Activated T-helper 2 cell treated with anti-CD3 and anti-CD28 coated beads, Interferon-gamma antibody, Interleukin-2, Interleukin-4, amounts not matched to agents 10 μg/mL and 5 μg/mL and 100 μg/mL, durations not matched to agents 14 hours and 24 hours and 36 hours (primary cell): ENCODE measurements around the gene TYW5. TPM values are rescaled to one million over a fixed set of nuclear protein-coding genes. Genes with fewer than 3 reads are reported as not detected.
A peak's percentile ranks its signal among the peaks of the same experiment; 100 is the strongest.

ENCODE experiments used
- DNase-seq: peaks from one replicate; pipeline ENCODE4 v3.0.0; 2021; ENCODE audit warnings: low spot score
- H3K27ac Mint-ChIP-seq: one replicate; pipeline ENCODE4 v1.8.0; 2021; ENCODE audit warnings: mixed read lengths
- H3K27me3 Mint-ChIP-seq: one replicate; pipeline ENCODE4 v1.8.0; 2021; ENCODE audit warnings: low read depth, mixed read lengths
- H3K36me3 Mint-ChIP-seq: one replicate; pipeline ENCODE4 v1.8.0; 2021; ENCODE audit warnings: low read depth, mixed read lengths
- H3K4me1 Mint-ChIP-seq: one replicate; pipeline ENCODE4 v1.8.0; 2021; ENCODE audit warnings: low read depth, mixed read lengths
- H3K4me3 Mint-ChIP-seq: one replicate; pipeline ENCODE4 v1.8.0; 2021; ENCODE audit warnings: low read depth, mild to moderate bottlenecking, moderate library complexity, mixed read lengths
- H3K9me3 Mint-ChIP-seq: one replicate; pipeline ENCODE4 v1.8.0; 2021; ENCODE audit warnings: mixed read lengths
- intact Hi-C: fragments of 100-400 bp; cut with micrococcal nuclease; formaldehyde crosslinking; loops from one replicate; pipeline ENCODE4 v1.15.1; 2023
- total RNA-seq: library from RNA; stranded (reverse); gene quantifications from 2 replicates; pipeline ENCODE4 v1.2.3, GENCODE V29; 2022

TYW5 gene
- total RNA-seq, 1 donor from 2014 or later: 11.0 TPM

- Mint-ChIP-seq H3K4me3 (no peak overlapping the region), H3K9me3 (no peaks in the 10 kb centered on the region), H3K27me3 (no peaks in the 10 kb centered on the region), H3K27ac (no peak overlapping the region), H3K36me3 (peaks cover 54% of the 10 kb centered on the region), H3K4me1 (peaks cover 6% of the 10 kb centered on the region)
- DNase-seq: no peak
- intact Hi-C loops: no loop called here
These were observed 11.7 kb upstream of the TYW5 start for GRCh38 chr2:199966976-199967375.

GRCh38 chr2:199966405-199966804 lies 11.1 kb upstream of the TYW5 start:
- DNase-seq: no peak
- H3K27ac Mint-ChIP-seq: no peak overlapping the region
- H3K4me1 Mint-ChIP-seq: peaks cover 11% of the 10 kb centered on the region
- peaks cover 59% of the 10 kb centered on the region for H3K36me3 Mint-ChIP-seq
- intact Hi-C loops: no loop called here
- H3K4me3 Mint-ChIP-seq: no peak overlapping the region
- H3K27me3 Mint-ChIP-seq: no peaks in the 10 kb centered on the region
- H3K9me3 Mint-ChIP-seq: no peaks in the 10 kb centered on the region

GRCh38 chr2:199962203-199962602 lies 6.9 kb upstream of the TYW5 start:
- peaks cover 26% of the 10 kb centered on the region for H3K4me1 Mint-ChIP-seq
- no peak for DNase-seq
- peak overlapping the region; percentile 31 for H3K27ac Mint-ChIP-seq
- H3K27me3 Mint-ChIP-seq: no peaks in the 10 kb centered on the region
- intact Hi-C loops: no loop called here
- peaks cover 75% of the 10 kb centered on the region for H3K36me3 Mint-ChIP-seq
- no peaks in the 10 kb centered on the region for H3K9me3 Mint-ChIP-seq
- H3K4me3 Mint-ChIP-seq: no peak overlapping the region

GRCh38 chr2:199958014-199958413 lies 2.7 kb upstream of the TYW5 start:
- H3K36me3 Mint-ChIP-seq: peaks cover 55% of the 10 kb centered on the region
- H3K27me3 Mint-ChIP-seq: no peaks in the 10 kb centered on the region
- intact Hi-C loops: loop anchor here (5.0 kb wide), 1 partner anchor 854 kb away; the partner anchor contains the start of gene BZW1
- H3K9me3 Mint-ChIP-seq: no peaks in the 10 kb centered on the region
- H3K4me1 Mint-ChIP-seq: peaks cover 38% of the 10 kb centered on the region
- H3K27ac Mint-ChIP-seq: no peak overlapping the region
- DNase-seq: no peak
- H3K4me3 Mint-ChIP-seq: peak overlapping the region; percentile 42

GRCh38 chr2:199956062-199956380 lies 730 bp upstream of the TYW5 start:
- no peaks in the 10 kb centered on the region for H3K27me3 Mint-ChIP-seq
- no peak for DNase-seq
- H3K9me3 Mint-ChIP-seq: no peaks in the 10 kb centered on the region
- H3K27ac Mint-ChIP-seq: peak overlapping the region; percentile 79
- intact Hi-C loops: loop anchor here (5.0 kb wide), 1 partner anchor 856 kb away; the partner anchor contains the start of gene BZW1
- peak overlapping the region; percentile 93 for H3K4me3 Mint-ChIP-seq
- H3K4me1 Mint-ChIP-seq: peaks cover 40% of the 10 kb centered on the region
- peaks cover 49% of the 10 kb centered on the region for H3K36me3 Mint-ChIP-seq

- intact Hi-C loops: loop anchor here (1.0 to 5.0 kb wide), 2 partner anchors 44 to 857 kb away; partner anchors contain the start of genes BZW1 and C2orf69
- H3K9me3 Mint-ChIP-seq: no peaks in the 10 kb centered on the region
- peaks cover 51% of the 10 kb centered on the region for H3K36me3 Mint-ChIP-seq
- H3K27ac Mint-ChIP-seq: peak overlapping the region; percentile 79
- no peaks in the 10 kb centered on the region for H3K27me3 Mint-ChIP-seq
- no peak for DNase-seq
- peak overlapping the region; percentile 93 for H3K4me3 Mint-ChIP-seq
- H3K4me1 Mint-ChIP-seq: peaks cover 48% of the 10 kb centered on the region
These were observed 318 bp downstream of the TYW5 start for GRCh38 chr2:199955007-199955338.

GRCh38 chr2:199951023-199951422 lies 4.3 kb downstream of the TYW5 start:
- no peak overlapping the region for H3K27ac Mint-ChIP-seq
- intact Hi-C loops: no loop called here
- peaks cover 53% of the 10 kb centered on the region for H3K36me3 Mint-ChIP-seq
- H3K4me1 Mint-ChIP-seq: peaks cover 38% of the 10 kb centered on the region
- H3K27me3 Mint-ChIP-seq: no peaks in the 10 kb centered on the region
- no peak overlapping the region for H3K4me3 Mint-ChIP-seq
- no peaks in the 10 kb centered on the region for H3K9me3 Mint-ChIP-seq
- DNase-seq: no peak

GRCh38 chr2:199950396-199950795 lies 4.9 kb downstream of the TYW5 start:
- peaks cover 59% of the 10 kb centered on the region for H3K36me3 Mint-ChIP-seq
- H3K27ac Mint-ChIP-seq: peak overlapping the region; percentile 64
- H3K4me3 Mint-ChIP-seq: peak overlapping the region; percentile 28
- peaks cover 38% of the 10 kb centered on the region for H3K4me1 Mint-ChIP-seq
- no peaks in the 10 kb centered on the region for H3K9me3 Mint-ChIP-seq
- intact Hi-C loops: no loop called here
- no peaks in the 10 kb centered on the region for H3K27me3 Mint-ChIP-seq
- DNase-seq: no peak

- no peaks in the 10 kb centered on the region for H3K27me3 Mint-ChIP-seq
- H3K27ac Mint-ChIP-seq: no peak overlapping the region
- peaks cover 32% of the 10 kb centered on the region for H3K4me1 Mint-ChIP-seq
- no peaks in the 10 kb centered on the region for H3K9me3 Mint-ChIP-seq
- H3K4me3 Mint-ChIP-seq: no peak overlapping the region
- no peak for DNase-seq
- intact Hi-C loops: no loop called here
- H3K36me3 Mint-ChIP-seq: peaks cover 73% of the 10 kb centered on the region
These were observed 8.5 kb downstream of the TYW5 start for GRCh38 chr2:199946836-199947235.

- Mint-ChIP-seq H3K4me3 (no peak overlapping the region), H3K9me3 (no peaks in the 10 kb centered on the region), H3K36me3 (peaks cover 69% of the 10 kb centered on the region), H3K4me1 (peaks cover 28% of the 10 kb centered on the region), H3K27me3 (no peaks in the 10 kb centered on the region), H3K27ac (no peak overlapping the region)
- DNase-seq: no peak
- intact Hi-C loops: no loop called here
These were observed 9.1 kb downstream of the TYW5 start for GRCh38 chr2:199946196-199946595.

- no peak for DNase-seq
- peaks cover 20% of the 10 kb centered on the region for H3K4me1 Mint-ChIP-seq
- H3K27ac Mint-ChIP-seq: no peak overlapping the region
- peaks cover 59% of the 10 kb centered on the region for H3K36me3 Mint-ChIP-seq
- H3K27me3 Mint-ChIP-seq: no peaks in the 10 kb centered on the region
- intact Hi-C loops: no loop called here
- no peak overlapping the region for H3K4me3 Mint-ChIP-seq
- H3K9me3 Mint-ChIP-seq: no peaks in the 10 kb centered on the region
These were observed 11.9 kb downstream of the TYW5 start for GRCh38 chr2:199943373-199943772.

- H3K4me1 Mint-ChIP-seq: peaks cover 12% of the 10 kb centered on the region
- no peaks in the 10 kb centered on the region for H3K9me3 Mint-ChIP-seq
- H3K36me3 Mint-ChIP-seq: peaks cover 42% of the 10 kb centered on the region
- no peak overlapping the region for H3K27ac Mint-ChIP-seq
- intact Hi-C loops: no loop called here
- no peak for DNase-seq
- no peak overlapping the region for H3K4me3 Mint-ChIP-seq
- no peaks in the 10 kb centered on the region for H3K27me3 Mint-ChIP-seq
These were observed 14.9 kb downstream of the TYW5 start for GRCh38 chr2:199940373-199940772.

GRCh38 chr2:199936554-199936953 lies 18.7 kb downstream of the TYW5 start:
- Mint-ChIP-seq H3K27me3 (no peaks in the 10 kb centered on the region), H3K27ac (no peak overlapping the region), H3K4me1 (peaks cover 4% of the 10 kb centered on the region), H3K4me3 (no peak overlapping the region), H3K9me3 (no peaks in the 10 kb centered on the region), H3K36me3 (peaks cover 35% of the 10 kb centered on the region)
- intact Hi-C loops: no loop called here
- no peak for DNase-seq

- no peak overlapping the region for H3K27ac Mint-ChIP-seq
- H3K36me3 Mint-ChIP-seq: peaks cover 51% of the 10 kb centered on the region
- no peaks in the 10 kb centered on the region for H3K27me3 Mint-ChIP-seq
- H3K4me1 Mint-ChIP-seq: no peaks in the 10 kb centered on the region
- H3K4me3 Mint-ChIP-seq: no peak overlapping the region
- intact Hi-C loops: no loop called here
- H3K9me3 Mint-ChIP-seq: no peaks in the 10 kb centered on the region
- no peak for DNase-seq
These were observed 21.8 kb downstream of the TYW5 start for GRCh38 chr2:199933466-199933865.
